Left ventricle myocardium inferior (tissue), 1 donor: Measurements from ENCODE around the gene PHRF1. TPM values are rescaled to one million over a fixed set of nuclear protein-coding genes. Genes with fewer than 3 reads are reported as not detected.
"Not testable (repeated sequence)": the region's sequence is repeated elsewhere in the genome, so short reads cannot be mapped to it uniquely, and the experiment has no call there.

ENCODE experiments used
- DNase-seq: peaks from one replicate; pipeline ENCODE4 v3.0.0-alpha.2; 2020
- H3K27ac ChIP-seq: fragments of 200-600 bp; replicated peaks from 2 replicates; pipeline ENCODE4 v1.8.0; 2021
- H3K27me3 ChIP-seq: fragments of 200-600 bp; 2 replicates; pipeline ENCODE4 v1.8.0; 2021; ENCODE audit warnings: low read depth
- H3K36me3 ChIP-seq: fragments of 200-600 bp; 2 replicates; pipeline ENCODE4 v1.8.0; 2021
- H3K4me1 ChIP-seq: fragments of 200-600 bp; 2 replicates; pipeline ENCODE4 v1.8.0; 2021
- H3K4me3 ChIP-seq: fragments of 200-600 bp; 2 replicates; pipeline ENCODE4 v1.8.0; 2021; ENCODE audit warnings: mild to moderate bottlenecking, moderate library complexity
- H3K9me3 ChIP-seq: fragments of 200-600 bp; replicated peaks from 2 replicates; pipeline ENCODE4 v1.8.0; 2021
- CTCF ChIP-seq: fragments of 200-600 bp; IDR thresholded peaks from 2 replicates; pipeline ENCODE4 v1.8.0; 2021; ENCODE audit warnings: antibody characterized with exemption, mild to moderate bottlenecking, borderline replicate concordance
- intact Hi-C: fragments of 100-400 bp; cut with micrococcal nuclease; formaldehyde crosslinking; loops from one replicate; pipeline ENCODE4 v1.11.0; 2022
- total RNA-seq: library from RNA; stranded (reverse); fragmentation: NEBNext Ultra II Directional; extraction: Animal tissue kit (Norgen Biotek cat#: 25700); gene quantifications from one replicate; pipeline ENCODE4 v1.2.1, GENCODE V29; 2021
- donor health status: DM: no; HTN: yes; CAD: no; lungs with severe emphysema.

PHRF1 gene
- total RNA-seq, 1 donor from 2014 or later: 17.7 TPM

DNA sequence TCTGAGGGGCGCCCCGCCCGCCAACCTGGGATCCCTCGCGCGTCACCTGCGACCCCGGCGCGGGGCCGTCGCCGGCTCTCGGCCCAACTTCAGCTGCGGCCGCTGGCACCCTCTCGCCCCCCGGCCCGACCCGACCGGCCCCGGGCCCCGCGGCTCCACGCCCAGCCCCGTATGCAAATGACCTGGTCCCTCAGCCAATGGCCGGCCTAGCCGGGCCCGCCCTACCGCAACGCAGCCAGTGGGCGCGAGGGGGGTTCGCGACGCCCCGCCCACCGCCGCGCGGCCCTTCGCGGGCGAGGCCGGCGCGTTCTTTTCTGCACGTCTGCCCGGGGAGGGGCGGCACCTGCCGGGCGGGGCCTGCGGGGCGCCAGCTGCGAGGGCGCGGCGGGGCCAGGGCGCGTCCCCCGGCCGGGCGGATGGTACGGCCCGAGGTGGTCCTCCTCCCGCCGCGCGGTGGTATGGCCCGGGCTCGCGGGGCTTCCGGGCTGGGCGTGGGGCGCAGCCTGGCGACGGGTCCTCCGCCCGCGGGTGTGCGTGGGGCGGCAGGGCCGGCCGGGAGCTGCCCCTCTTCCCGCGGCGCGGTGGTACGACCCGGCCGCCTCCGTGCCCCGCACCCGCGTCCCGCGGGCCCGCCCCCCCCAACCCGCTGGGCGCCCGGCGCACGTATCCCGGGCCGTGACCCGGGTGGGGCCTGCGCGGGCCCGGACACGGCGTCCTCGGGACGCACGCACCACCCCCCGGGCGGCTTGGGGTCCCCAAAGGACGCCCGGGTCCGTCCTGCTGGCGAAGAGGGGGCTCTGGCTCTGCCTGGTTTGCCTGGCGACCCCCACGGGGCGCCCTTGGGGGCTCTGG is 7.7 kb upstream of the PHRF1 start:
- peaks cover 36% of the 10 kb centered on the region for H3K4me1 ChIP-seq
- TF ChIP-seq CTCF: no peak
- peak overlapping the region; percentile 84 for H3K4me3 ChIP-seq
- intact Hi-C loops: no loop called here
- no peaks in the 10 kb centered on the region for H3K27me3 ChIP-seq
- DNase-seq: peak; percentile 93
- H3K9me3 ChIP-seq: no peaks in the 10 kb centered on the region
- H3K36me3 ChIP-seq: no peaks in the 10 kb centered on the region
- H3K27ac ChIP-seq: peak overlapping the region; percentile 99

DNA sequence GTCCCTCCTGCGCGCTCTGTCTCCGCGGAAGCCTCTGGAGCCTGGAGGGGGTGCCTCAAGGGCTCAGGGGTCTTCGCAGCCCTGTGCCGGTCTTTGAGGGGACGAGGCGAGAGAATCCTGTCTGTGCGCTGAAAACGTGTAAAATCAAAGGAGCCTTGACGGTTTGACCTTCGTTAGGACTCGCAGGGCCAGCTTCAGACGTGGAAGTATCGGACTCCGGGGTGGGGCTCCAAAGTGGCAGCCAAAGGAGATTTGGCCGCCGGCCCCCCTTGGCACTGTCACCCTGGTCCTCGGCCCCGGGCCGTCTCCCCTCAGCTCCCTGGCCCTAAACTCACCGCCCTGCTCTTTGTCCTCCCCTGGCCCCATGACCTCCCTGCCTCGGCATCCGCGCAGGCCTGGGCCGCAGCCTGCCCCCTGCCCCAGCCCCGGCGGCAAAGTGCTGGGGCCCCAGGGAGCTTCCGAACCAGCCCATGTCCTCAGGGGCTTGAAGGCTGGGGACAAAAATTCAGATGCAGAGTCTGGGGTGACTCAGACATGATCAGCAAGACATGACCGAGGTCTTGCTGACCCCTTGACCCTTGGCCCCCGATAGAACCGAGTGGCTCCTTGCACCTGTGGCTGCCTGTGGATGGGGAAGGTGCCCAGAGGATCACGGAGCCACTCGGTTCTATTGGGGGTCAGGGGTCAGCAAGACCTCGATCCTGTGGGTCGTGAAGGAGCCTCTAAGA is 6.9 kb upstream of the PHRF1 start:
- intact Hi-C loops: no loop called here
- Histone ChIP-seq H3K4me3 (peak overlapping the region; percentile 84), H3K27me3 (no peaks in the 10 kb centered on the region), H3K4me1 (peaks cover 39% of the 10 kb centered on the region), H3K9me3 (no peaks in the 10 kb centered on the region), H3K36me3 (no peaks in the 10 kb centered on the region), H3K27ac (peak overlapping the region; percentile 99)
- peak; percentile 77 for DNase-seq
- TF ChIP-seq CTCF: no peak

DNA sequence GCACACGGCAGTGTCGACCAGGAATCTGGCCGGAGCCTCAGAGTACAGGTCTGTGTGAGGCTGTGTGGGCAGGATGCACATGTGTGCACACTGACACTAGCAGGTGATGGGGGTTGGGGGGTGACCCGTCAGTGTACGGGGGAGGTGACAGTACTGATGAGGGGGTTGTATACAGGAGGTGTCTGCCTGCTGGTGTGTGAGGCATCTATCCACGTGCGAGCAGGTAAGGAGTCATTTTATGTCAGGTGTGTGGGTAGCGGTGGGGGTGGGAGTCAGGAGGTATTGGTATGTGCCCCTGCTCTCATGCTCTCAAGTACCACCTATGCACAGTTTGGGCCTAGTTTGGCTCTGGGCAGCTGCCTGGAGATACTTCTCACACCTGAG is 4.5 kb upstream of the PHRF1 start:
- no peak for TF ChIP-seq CTCF
- Histone ChIP-seq H3K9me3 (no peaks in the 10 kb centered on the region), H3K27me3 (no peaks in the 10 kb centered on the region), H3K4me3 (no peak overlapping the region), H3K27ac (no peak overlapping the region), H3K36me3 (no peaks in the 10 kb centered on the region), H3K4me1 (peaks cover 48% of the 10 kb centered on the region)
- intact Hi-C loops: no loop called here
- DNase-seq: no peak

- H3K9me3 ChIP-seq: no peaks in the 10 kb centered on the region
- H3K27me3 ChIP-seq: no peaks in the 10 kb centered on the region
- no peak for TF ChIP-seq CTCF
- H3K4me1 ChIP-seq: peaks cover 49% of the 10 kb centered on the region
- intact Hi-C loops: no loop called here
- H3K27ac ChIP-seq: no peak overlapping the region
- no peaks in the 10 kb centered on the region for H3K36me3 ChIP-seq
- H3K4me3 ChIP-seq: no peak overlapping the region
- DNase-seq: no peak
Measured at GRCh38 chr11:573146-573759, 3.0 kb upstream of the PHRF1 start.

DNA sequence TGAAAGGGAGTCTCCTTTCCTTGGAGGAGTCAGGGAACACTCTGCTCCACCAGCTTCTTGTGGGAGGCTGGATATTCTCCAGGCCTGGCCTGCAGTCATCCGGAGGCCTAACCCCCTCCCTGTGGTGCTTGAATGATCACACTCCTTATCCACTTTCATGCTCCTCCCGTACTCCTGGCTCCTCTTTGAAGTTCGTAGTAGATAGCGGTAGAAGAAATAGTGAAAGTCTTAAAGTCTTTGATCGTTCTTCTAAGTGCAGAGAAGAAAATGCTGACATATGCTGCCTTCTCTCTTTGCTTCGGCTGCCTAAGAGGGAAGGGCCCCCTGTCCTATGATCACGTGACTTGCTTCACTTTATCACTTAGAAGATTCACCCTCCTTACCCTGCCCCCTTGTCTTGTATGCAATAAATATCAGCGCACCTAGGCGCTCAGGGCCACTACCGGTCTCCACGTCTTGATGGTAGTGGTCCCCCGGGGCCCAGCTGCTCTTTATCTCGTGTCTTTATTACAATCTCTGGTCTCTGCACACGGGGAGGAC is 2.2 kb upstream of the PHRF1 start:
- Histone ChIP-seq H3K4me1 (peaks cover 55% of the 10 kb centered on the region), H3K4me3 (peak overlapping the region; percentile 79)
- H3K36me3 ChIP-seq, H3K9me3 ChIP-seq, H3K27me3 ChIP-seq, intact Hi-C loops, DNase-seq, H3K27ac ChIP-seq: not testable (repeated sequence)
